Measurements from ENCODE around the gene PXK.
A peak's percentile ranks its signal among the peaks of the same experiment; 100 is the strongest.

The PXK gene

GRCh38 chr3:58470363-58471024, 137.8 kb downstream of the PXK start:
- DNase-seq: no peak

DNA sequence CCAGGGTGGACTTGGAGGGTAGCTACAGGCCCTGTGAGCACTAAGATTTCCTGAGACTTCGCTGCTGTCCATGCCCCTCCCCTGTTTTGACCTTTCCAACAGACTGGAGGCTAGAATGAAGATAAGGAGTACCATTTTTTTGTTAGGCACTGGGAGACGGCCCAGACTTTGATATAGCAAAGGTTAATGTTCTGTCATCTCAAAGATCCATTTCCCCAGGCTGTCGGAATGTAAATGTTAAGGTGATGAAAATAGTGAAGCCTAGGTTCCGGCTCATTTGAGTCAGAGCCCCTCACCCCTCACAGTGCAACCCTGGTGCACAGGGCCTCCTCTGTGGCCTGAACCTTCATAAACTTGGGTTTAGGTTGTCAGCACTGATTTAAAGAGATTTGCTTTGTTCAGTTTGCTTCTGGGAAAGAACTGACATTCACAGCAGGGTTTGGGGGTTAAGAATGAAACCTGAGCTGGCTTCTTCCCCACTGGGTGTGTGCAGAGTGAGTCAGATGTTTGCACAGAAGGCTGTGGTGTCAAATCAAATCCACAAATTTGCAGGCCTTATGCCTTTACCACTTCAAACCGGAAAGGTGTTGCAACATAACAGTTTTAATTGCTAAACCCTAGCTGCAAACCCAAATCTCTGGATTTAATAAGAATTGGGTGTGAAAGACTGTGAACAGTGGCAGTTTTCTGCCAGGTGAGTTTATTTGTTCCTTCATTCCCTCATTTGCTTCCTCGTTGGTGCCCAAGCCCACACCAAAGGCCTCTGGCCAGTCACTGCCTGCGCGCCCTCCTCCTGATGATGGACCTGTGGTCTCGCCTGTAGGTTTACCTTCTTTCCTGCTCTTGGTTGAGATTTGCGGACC, 138.6 kb downstream of the PXK start:
- peak; percentile 44 for DNase-seq

DNA sequence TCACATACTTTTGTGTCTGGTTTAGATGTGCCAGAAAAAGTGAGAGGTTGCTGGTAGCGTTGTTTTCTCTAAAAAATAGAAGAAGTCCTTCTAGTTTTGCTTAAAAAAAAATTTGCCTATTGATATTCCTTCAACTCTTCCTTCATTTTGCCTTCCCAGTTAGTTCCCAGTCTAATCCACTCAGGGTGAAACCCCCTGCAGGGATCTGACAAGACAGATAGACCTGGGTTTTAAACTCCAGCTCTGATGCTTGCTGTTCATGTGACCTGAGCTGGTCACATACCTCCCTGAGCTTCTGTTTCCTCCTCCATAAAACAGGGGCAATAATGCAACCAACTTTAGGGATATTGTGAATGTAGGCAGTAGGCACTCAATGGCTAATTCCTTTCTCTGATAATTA, 140.6 kb downstream of the PXK start:
- no peak for DNase-seq

GRCh38 chr3:58474348-58474911, 141.7 kb downstream of the PXK start:
- DNase-seq: no peak

- DNase-seq: no peak
These were observed 142.4 kb downstream of the PXK start for GRCh38 chr3:58474967-58475578.

All from NCI-H1436 (cell line).